AG10803 (cell line): ENCODE results near the gene FAM210A.
A peak's percentile ranks its signal among the peaks of the same experiment; 100 is the strongest.
"Not testable (repeated sequence)": the region's sequence is repeated elsewhere in the genome, so short reads cannot be mapped to it uniquely, and the experiment has no call there.

Source experiments
- DNase-seq: peaks from one replicate; pipeline ENCODE4 v3.0.0; 2010; ENCODE audit warnings: low read depth
- H3K4me3 ChIP-seq: 2 replicates; pipeline ENCODE4 v1.5.1; 2011; ENCODE audit warnings: mild to moderate bottlenecking, low read length, control low read depth
- TF ChIP-seq, protein P1 (sequence below): conservative IDR thresholded peaks from 2 replicates; pipeline ENCODE4 v1.5.1; 2011; ENCODE audit warnings: mild to moderate bottlenecking, low read length, control low read depth, inconsistent platforms

FAM210A gene

DNA sequence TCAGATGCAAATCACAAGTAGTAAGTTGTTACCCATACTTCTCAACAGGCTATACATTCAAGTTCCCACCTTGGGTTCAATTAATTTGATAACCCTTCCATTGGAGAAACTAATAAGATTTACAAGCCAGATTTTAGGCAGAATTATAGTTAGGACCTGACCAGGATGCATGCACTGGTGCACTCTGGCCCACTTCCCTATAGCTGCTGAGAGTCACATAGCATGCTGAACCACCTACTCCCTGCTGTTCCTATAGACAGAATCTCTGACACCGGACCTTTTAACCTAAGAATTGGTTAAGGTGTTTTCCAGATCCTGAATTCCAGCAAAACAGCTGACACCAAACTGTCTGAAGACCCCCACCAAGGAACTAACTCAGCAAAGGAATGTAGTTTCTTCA, 26.2 kb downstream of the FAM210A start:
- TF ChIP-seq, protein P1, sequence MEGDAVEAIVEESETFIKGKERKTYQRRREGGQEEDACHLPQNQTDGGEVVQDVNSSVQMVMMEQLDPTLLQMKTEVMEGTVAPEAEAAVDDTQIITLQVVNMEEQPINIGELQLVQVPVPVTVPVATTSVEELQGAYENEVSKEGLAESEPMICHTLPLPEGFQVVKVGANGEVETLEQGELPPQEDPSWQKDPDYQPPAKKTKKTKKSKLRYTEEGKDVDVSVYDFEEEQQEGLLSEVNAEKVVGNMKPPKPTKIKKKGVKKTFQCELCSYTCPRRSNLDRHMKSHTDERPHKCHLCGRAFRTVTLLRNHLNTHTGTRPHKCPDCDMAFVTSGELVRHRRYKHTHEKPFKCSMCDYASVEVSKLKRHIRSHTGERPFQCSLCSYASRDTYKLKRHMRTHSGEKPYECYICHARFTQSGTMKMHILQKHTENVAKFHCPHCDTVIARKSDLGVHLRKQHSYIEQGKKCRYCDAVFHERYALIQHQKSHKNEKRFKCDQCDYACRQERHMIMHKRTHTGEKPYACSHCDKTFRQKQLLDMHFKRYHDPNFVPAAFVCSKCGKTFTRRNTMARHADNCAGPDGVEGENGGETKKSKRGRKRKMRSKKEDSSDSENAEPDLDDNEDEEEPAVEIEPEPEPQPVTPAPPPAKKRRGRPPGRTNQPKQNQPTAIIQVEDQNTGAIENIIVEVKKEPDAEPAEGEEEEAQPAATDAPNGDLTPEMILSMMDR: no peak
- no peak for DNase-seq
- H3K4me3 ChIP-seq: no peak overlapping the region

DNA sequence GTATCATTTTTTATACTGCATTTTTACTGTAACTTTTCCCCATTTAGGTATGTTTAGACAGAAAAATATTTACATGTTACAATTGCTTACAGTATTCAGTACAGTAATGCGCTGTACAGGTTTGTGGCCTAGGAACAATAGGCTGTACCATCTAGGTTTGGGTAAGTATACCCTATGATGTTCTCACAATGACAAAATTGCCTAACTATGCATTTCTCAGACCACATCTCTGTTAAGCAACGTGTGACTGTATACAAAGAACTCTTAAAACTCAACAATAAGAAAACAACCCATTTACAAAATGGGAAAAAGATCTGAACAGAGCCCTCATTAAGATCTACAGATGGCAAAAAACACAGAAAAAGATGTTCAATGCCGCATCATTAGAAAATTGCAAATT, 29.4 kb downstream of the FAM210A start:
- TF ChIP-seq, protein P1: no peak
- DNase-seq: peak; percentile 19
- no peak overlapping the region for H3K4me3 ChIP-seq

DNA sequence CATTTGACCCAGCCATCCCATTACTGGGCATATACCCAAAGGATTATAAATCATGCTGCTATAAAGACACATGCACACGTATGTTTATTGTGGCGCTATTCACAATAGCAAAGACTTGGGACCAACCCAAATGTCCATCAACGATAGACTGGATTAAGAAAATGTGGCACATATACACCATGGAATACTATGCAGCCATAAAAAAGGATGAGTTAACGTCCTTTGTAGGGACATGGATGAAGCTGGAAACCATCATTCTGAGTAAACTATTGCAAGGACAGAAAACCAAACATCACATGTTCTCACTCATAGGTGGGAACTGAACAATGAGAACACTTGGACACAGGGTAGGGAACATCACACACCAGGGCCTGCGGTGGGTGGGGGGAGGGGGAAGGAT, 31.0 kb downstream of the FAM210A start:
- H3K4me3 ChIP-seq, DNase-seq: not testable (repeated sequence)

DNA sequence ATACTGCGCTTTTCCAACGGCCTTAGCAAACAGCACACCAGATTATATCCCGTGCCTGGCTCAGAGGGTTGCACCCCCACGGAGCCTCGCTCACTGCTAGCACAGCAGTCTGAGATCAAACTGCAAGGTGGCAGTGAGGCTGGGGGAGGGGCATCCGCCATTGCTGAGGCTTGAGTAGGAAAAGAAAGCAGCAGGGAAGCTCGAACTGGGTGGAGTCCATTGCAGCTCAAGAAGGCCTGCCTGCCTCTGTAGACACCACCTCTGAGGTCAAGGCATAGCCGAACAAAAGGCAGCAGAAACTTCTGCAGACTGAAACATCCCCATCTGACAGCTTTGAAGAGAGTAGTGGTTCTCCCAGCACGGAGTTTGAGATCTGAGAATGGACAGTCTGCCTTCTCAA, 36.3 kb downstream of the FAM210A start:
- DNase-seq, H3K4me3 ChIP-seq: not testable (repeated sequence)

DNA sequence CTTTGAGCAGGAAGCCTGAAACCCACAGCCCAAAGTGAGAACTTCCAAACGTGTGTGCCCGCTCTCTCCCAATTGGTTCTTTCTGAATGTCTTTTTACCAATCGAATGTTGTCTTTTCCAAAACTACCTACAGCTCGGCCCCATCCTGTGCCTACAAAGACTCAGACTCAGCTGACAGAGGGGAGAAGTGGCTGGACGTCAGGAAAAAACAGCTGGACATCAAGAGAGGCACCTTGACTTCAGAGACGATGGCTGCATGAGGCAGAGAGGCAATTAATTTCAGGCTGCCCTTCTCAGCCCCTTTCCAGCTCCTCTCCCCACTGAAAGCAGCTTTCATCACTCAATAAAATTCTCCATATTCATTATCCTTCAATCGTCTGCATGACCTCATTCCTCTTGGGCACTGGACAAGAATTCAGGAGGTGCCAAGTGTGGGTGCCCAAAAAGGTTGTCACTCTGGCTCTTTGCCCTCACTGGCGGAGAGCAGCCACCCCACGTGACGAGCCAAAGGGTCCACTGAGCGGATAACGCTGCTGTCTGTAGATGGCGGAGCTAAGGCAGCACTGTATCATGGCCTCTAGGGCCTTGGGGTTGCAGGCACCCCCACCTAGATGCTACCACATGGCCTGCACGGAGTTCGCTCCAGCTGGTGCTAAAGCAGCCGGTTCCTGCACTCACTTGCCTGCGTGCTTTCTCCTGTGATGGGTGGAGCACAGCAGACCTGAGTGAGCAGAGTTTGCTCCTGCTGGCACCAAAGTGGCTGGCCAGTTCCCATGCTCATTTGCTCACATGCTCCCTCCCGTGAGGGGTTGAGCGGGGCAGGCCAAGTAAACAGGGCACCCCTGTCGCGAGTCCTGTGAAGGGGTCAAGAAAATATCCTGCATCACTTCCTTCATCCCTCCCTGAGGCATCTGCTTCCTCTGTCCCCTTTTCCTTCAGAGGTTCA, 37.9 kb downstream of the FAM210A start:
- H3K4me3 ChIP-seq: no peak overlapping the region
- TF ChIP-seq, protein P1: no peak
- no peak for DNase-seq

DNA sequence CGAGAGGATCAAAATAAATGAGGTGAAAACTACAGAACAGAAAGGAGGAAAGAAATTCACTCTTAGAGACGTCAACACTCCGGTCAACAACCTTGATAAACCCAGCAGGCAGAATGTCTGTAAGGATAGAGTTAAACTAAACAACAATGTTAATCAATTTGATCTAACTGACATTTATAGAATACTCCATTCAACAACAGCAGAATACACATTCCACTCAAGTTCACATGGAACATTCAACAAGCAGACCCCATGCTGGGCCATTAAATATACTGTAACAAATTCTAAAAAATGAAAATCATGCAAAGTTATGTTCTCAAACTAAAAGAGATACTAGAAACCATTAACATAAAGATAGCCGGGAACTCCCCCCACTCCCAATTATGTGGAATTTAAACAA, 41.8 kb downstream of the FAM210A start:
- TF ChIP-seq, protein P1: no peak
- DNase-seq: no peak
- H3K4me3 ChIP-seq: no peak overlapping the region

DNA sequence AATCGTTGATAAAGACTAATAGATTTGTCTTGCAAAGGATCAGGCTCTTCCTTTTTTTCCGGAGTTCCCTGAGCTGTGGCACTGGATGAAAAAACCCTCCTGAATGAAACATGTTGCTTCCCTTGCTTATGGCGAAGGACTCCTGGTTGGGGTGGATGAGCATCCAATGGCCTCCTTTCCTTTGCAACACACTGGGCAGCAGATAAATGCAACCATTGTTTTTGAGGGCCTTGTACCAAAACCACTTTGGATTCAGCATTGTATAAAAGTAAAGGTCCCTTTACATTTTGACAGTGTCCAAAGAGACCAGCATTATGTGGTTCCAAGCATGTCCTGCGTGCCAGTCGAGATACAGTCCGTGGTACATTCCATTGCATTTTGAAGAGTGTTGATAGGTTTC, 44.7 kb downstream of the FAM210A start:
- no peak overlapping the region for H3K4me3 ChIP-seq
- DNase-seq: no peak
- TF ChIP-seq, protein P1: no peak

DNA sequence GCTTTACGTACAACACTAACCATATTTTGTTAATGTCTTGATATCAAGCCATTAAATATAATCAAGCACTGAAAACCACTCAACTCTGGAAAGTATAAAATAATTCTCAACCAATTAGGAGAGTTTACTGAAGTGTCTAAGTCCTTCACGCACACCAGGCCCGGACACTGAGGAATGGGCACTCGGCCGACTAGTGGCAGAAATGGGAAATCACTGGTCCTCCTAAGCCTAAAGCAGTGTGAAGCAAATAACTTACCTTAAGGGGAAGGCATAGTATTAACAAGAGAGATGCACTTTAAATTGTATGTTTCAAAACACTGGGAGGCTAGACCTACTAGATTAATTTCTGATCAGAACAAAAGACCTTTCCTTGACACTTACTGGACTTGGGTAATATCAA, 45.7 kb downstream of the FAM210A start:
- H3K4me3 ChIP-seq: no peak overlapping the region
- TF ChIP-seq, protein P1: 0 out of 2 replicates have a peak, but pooled peaks have one; percentile 16
- DNase-seq: no peak

DNA sequence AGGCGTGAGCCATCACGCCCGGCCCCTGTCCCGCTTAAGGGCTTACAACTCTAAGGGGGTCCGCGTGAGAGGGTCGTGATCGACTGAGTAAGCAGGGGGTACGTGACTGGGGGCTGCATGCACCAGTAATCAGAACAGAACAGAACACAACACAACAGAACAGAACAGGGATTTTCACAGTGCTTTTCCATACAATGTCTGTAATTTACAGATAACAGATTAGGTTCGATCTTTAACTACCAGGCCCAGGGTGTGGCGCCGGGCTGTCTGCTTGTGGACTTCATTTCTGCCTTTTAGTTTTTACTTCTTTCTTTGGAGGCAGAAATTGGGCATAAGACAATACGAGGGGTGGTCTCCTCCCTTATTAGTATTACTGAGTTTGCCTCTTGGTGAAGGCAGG, 49.0 kb downstream of the FAM210A start:
- H3K4me3 ChIP-seq, DNase-seq: not testable (repeated sequence)
